HUES64 (cell line): ENCODE data around the gene FEZF1. TPM values are rescaled to one million over a fixed set of nuclear protein-coding genes. Genes with fewer than 3 reads are reported as not detected.

Experiments used
- H3K27ac ChIP-seq: 2 replicates; pipeline ENCODE4 v1.7.0; 2013; ENCODE audit warnings: low read depth, low read length, inconsistent platforms
- H3K27me3 ChIP-seq: 2 replicates; pipeline ENCODE4 v1.6.1; 2013; ENCODE audit warnings: mild to moderate bottlenecking, low read length; ENCODE audit not compliant: insufficient read depth
- H3K36me3 ChIP-seq: 2 replicates; pipeline ENCODE4 v1.6.1; 2013; ENCODE audit warnings: mild to moderate bottlenecking, low read length; ENCODE audit not compliant: insufficient read depth
- H3K4me1 ChIP-seq: 2 replicates; pipeline ENCODE4 v1.6.1; 2013; ENCODE audit warnings: mild to moderate bottlenecking, low read length, moderate library complexity; ENCODE audit not compliant: insufficient read depth
- H3K4me3 ChIP-seq: 2 replicates; pipeline ENCODE4 v1.5.1; 2013; ENCODE audit warnings: mild to moderate bottlenecking, low read length, moderate library complexity
- H3K9ac ChIP-seq: 2 replicates; pipeline ENCODE4 v1.6.1; 2013; ENCODE audit warnings: mild to moderate bottlenecking, low read depth, low read length
- H3K9me3 ChIP-seq: 2 replicates; pipeline ENCODE4 v1.6.1; 2013; ENCODE audit warnings: low read depth, low read length; ENCODE audit not compliant: insufficient read depth
- WGBS: fragments of 150-250, 120-280 bp; methylation state at CpG from one replicate; pipeline ENCODE4 v1.1.7; 2013; ENCODE audit warnings: missing lambda C conversion rate; 5-methylcytosine and 5-hydroxymethylcytosine counted together
- polyA plus RNA-seq, 2 experiments: library from polyadenylated mRNA; stranded (reverse); fragments of 50-300 nt; gene quantifications; one replicate each; pipeline ENCODE4 v1.2.3, GENCODE V29; 2013

FEZF1 gene
- polyA plus RNA-seq (2013, experiment 1 of 2) = 3.4 TPM
- polyA plus RNA-seq (2013, experiment 2 of 2) = 3.5 TPM

DNA sequence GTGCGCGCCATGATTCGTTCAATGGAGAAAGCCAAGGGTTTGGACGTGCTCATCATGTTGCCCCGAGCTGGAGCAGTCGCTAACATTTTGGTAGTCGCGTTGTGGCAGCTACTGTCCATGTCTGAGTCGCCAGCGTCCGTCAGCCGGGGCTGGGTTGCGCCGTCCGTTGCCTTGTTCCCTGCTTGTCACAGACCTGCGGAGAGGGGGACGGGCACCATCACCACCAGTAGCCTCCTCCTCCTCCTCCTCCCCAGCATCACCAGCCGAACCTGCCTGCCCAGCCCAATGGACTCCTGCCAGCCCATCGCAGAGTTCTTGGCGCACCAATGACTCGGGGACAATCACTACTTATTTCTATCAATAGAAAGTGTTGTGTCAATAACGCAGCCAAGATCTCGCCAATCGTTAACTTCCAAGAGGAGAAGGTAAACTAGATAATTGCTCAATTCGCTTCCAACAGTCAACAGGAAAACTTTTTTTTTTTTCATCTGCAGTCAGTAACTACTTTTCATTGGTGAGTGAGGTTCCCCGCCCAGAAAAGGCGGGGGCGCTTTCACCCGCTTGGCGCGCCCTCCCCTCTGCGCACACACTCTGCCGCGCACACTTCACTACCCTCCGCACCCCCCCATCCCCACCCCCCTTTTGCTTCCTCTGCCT, at the start of gene FEZF1:
Gene FEZF1, minus strand, starts transcription at position 432 of the 657 bp plus-strand sequence. Its CDS starts 313 bp downstream, at position 119.
- H3K27me3 ChIP-seq = peaks cover 100% of the 10 kb centered on the region

DNA sequence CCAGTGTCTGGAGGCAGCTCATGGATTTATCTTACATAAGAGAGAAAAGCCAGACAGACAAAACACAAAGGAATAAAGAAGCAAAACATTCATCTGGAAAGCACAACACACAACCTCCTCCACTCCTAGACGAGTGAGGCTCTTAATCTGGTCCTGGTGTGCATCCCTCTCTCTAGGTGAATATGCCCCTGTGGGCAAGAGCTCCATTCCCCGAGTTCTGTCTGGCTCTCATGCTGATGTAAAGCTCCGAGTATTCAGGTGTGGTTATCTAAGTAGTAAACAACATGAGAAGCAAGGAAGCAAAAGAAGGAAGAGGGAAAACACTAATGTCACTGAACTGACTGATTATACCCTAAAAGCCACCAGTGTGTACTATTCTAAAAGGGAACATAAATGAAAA, 47.9 kb upstream of the FEZF1 start:
- Histone ChIP-seq H3K27ac (no peak overlapping the region), H3K9me3 (no peaks in the 10 kb centered on the region), H3K27me3 (no peaks in the 10 kb centered on the region), H3K4me3 (no peak overlapping the region), H3K4me1 (peaks cover 17% of the 10 kb centered on the region), H3K36me3 (no peaks in the 10 kb centered on the region), H3K9ac (no peak overlapping the region)
- 69% methylated on average over 3 of the region's 3 CpGs for WGBS

More for the DNA sequence above, at the start of gene FEZF1:
- Histone ChIP-seq H3K4me3 (peak within 1 kb of the TSS; percentile 75), H3K9ac (peak within 1 kb of the TSS; percentile 56; the same call in 1 of the 2 replicates), H3K4me1 (peaks cover 38% of the 10 kb centered on the region), H3K9me3 (no peaks in the 10 kb centered on the region), H3K36me3 (peaks cover 4% of the 10 kb centered on the region; the same call in 1 of the 2 replicates), H3K27ac (no peak within 1 kb of the TSS)
- WGBS = under 1% methylated on average over 35 of the region's 35 CpGs

DNA sequence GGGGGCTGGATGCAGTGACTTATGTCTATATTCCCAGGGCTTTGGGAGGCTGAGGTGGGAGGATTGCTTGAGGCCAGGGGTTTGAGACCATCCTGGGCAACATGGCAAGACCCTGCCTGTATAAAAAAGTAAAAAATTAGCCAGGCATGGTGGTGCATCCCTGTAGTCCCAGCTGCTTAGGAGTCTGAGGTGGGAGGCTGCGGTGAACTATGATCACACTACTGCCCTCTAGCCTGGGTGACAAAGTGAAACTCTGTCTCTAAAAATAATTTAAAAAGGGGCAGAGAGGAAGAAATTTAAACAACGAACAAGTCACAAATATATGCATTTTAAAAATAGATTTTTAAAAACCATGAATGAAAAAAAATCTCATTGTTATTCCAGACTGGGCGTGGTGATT, 46.2 kb upstream of the FEZF1 start:
- H3K36me3 ChIP-seq = no peaks in the 10 kb centered on the region

DNA sequence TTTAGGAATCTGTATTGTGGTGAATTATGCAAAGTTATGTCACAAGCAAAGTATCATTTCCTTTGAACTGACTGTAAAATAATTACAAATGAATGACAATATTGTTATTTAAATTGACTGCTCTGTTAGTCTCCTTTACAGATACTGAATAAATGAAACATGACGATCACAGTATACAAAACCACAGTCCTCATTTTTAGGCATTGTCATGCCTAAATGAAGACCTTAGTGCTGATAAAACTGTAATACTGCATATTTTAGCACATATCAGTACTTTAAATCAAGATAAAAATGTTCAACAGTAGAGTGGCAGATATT, 39.7 kb upstream of the FEZF1 start:
- no peaks in the 10 kb centered on the region for H3K36me3 ChIP-seq
- H3K4me1 ChIP-seq = peaks cover 18% of the 10 kb centered on the region
- H3K27ac ChIP-seq = peak overlapping the region; percentile 12; the same call in 1 of the 2 replicates
- H3K27me3 ChIP-seq = no peaks in the 10 kb centered on the region
- H3K4me3 ChIP-seq = no peak overlapping the region
- 33% methylated on average over 1 of the region's 1 CpG for WGBS
- H3K9me3 ChIP-seq = no peaks in the 10 kb centered on the region
- H3K9ac ChIP-seq = no peak overlapping the region

More for the DNA sequence above, 46.2 kb upstream of the FEZF1 start:
- Histone ChIP-seq H3K9me3 (no peaks in the 10 kb centered on the region), H3K27me3 (no peaks in the 10 kb centered on the region), H3K9ac (no peak overlapping the region), H3K27ac (no peak overlapping the region), H3K4me3 (no peak overlapping the region), H3K4me1 (peaks cover 17% of the 10 kb centered on the region)
- WGBS = 92% methylated on average over 2 of the region's 3 CpGs

DNA sequence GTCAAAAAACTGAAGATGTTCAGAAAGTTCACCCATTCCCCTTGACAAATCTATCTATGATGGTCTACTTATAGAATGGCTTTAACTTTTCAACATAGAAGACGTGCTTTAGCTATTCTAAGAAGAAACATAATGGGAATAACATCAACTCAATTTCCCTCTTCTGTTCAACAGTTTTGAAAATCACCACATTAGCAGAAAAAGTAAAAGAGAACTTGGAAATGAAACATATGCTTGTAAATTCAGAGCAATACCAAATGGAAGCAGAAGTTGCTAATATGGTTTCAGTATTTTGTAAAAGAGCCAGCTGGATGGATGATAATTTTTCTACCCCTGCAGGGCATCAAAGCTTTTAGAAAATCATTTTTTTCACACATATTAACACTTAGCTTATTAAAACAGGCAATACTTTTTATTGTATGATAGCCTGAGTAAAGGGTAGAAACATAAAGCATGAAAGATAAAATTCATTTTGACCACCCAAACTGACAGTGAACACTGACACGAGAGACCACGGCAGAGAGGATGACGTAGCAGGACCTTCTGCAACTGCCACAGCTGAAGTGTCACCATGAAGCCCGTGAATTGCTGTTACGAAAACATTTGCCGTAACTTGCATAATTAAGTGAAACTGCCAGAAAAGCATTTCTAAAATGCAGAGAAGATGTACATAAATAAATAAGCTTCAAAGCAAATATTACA, 39.2 kb upstream of the FEZF1 start:
- Histone ChIP-seq H3K27me3 (no peaks in the 10 kb centered on the region), H3K4me1 (peaks cover 17% of the 10 kb centered on the region), H3K4me3 (no peak overlapping the region), H3K27ac (no peak overlapping the region), H3K9me3 (no peaks in the 10 kb centered on the region), H3K36me3 (no peaks in the 10 kb centered on the region), H3K9ac (no peak overlapping the region)
- WGBS = 78% methylated on average over 7 of the region's 7 CpGs

DNA sequence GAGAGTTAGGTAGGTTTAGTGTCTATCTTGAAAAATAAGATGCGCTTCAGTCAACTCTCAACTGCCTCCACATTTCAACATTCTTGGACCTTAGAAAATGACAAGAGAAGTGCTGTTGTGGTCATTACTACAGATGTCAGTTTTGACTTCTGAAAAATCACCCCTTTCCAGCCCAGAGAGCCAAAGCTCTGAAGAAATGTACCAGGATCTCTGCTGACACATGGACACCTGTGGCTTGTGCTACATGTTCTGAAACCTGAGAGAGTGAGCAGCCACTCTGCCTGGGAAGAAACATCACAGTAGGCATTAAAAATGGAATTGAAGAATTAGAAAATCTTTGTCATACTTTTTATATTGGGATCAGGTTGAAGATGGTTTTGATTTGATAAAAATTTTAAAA, 35.9 kb upstream of the FEZF1 start:
- Histone ChIP-seq H3K27ac (no peak overlapping the region), H3K27me3 (no peaks in the 10 kb centered on the region), H3K36me3 (no peaks in the 10 kb centered on the region), H3K4me3 (no peak overlapping the region), H3K9me3 (no peaks in the 10 kb centered on the region), H3K4me1 (peaks cover 38% of the 10 kb centered on the region), H3K9ac (no peak overlapping the region)
- WGBS = 100% methylated on average over 1 of the region's 1 CpG

DNA sequence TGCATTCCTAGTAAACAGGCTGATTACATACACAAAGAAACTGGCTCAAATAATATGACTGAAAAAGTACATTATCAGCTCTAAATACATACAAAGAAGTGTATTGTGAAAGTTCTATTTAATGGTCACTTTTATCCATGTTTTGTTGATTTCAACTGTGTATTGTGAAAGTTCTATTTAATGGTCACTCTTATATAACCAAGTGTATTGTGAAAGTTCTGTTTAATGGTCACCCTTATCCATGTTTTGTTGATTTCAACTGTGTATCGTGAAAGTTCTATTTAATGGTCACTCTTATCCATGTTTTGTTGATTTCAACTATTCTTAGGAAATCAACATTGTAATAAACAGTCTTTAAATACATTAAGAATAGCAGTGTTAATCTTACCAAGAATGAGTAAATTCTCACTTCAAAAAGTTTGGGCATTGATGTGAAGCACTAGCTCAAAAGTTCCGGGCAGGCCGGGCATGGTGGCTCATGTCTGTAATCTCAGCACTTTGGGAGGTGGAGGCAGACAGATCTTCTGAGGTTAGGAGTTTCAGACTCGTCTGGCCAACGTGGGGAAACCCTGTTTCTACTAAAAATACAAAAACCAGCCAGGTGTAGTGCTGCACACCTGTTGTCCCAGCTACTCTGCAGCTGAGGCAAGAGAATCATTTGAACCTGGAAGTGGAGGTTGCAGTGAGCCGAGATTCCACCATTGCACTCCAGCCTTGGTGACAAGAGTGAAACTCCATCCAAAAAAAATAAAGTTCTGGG, 34.8 kb upstream of the FEZF1 start:
- no peak overlapping the region for H3K9ac ChIP-seq
- H3K27ac ChIP-seq = no peak overlapping the region
- no peaks in the 10 kb centered on the region for H3K36me3 ChIP-seq
- 93% methylated on average over 5 of the region's 6 CpGs for WGBS
- H3K4me1 ChIP-seq = peaks cover 31% of the 10 kb centered on the region
- no peak overlapping the region for H3K4me3 ChIP-seq
- H3K27me3 ChIP-seq = no peaks in the 10 kb centered on the region
- no peaks in the 10 kb centered on the region for H3K9me3 ChIP-seq

DNA sequence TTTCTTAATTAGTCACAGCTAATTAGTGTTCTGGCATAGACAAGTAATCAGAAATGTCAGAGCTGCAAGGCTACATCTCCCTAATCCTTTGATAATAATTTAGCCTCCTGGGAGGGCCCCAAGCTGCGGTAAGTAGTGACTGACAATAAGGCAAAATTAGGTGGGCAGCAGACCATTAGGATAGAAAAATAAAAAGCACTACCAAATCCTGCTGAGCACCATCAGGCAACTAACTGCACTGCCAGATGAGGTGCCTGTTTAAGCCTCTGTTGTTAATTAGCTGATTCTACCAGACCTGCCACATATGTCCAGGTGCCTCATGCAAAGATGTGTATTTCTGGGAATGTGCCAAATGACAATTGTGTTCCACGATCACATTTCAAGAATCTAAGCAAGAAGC, 32.5 kb upstream of the FEZF1 start:
- H3K4me1 ChIP-seq = peaks cover 20% of the 10 kb centered on the region

DNA sequence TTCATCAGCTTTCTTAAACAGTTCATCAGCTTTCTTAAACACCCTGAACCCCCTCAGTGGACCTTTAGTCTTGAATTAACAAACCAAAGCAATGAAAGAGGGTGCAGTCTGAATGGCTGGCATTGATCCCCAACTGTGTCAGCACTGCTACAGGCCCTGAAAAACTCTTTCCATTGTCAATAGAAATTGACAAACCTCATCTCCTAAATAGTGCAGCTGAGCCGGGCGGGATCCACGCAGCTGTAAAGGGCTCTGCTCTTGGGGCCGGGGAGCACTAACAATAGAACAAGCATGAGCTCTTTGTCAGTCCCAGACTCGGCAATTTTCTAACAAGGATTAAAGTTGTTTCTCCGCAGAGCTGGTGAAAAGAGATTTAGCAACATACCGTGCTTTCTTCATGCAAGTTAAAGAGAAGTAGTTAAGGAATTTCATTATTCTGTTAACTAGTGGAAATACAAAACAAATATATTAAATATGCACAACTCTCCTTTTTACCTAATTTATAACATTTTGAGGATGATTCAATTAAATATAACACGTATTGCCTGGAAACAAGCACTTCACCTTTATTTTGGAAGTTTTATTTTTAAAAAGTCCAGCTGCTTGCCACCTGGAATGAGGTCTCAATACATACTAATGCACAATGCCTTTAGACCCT, 24.7 kb upstream of the FEZF1 start:
- H3K27ac ChIP-seq = peak overlapping the region; percentile 91
- no peaks in the 10 kb centered on the region for H3K36me3 ChIP-seq
- H3K9ac ChIP-seq = peak overlapping the region; percentile 20; the same call in 1 of the 2 replicates
- no peaks in the 10 kb centered on the region for H3K9me3 ChIP-seq
- no peaks in the 10 kb centered on the region for H3K27me3 ChIP-seq
- H3K4me3 ChIP-seq = peak overlapping the region; percentile 17
- WGBS = 5% methylated on average over 7 of the region's 8 CpGs
- peaks cover 64% of the 10 kb centered on the region for H3K4me1 ChIP-seq

More for the DNA sequence above, 32.5 kb upstream of the FEZF1 start:
- no peak overlapping the region for H3K27ac ChIP-seq
- H3K9ac ChIP-seq = no peak overlapping the region
- 61% methylated on average over 2 of the region's 2 CpGs for WGBS
- H3K27me3 ChIP-seq = no peaks in the 10 kb centered on the region
- no peaks in the 10 kb centered on the region for H3K9me3 ChIP-seq
- H3K4me3 ChIP-seq = no peak overlapping the region
- H3K36me3 ChIP-seq = no peaks in the 10 kb centered on the region

DNA sequence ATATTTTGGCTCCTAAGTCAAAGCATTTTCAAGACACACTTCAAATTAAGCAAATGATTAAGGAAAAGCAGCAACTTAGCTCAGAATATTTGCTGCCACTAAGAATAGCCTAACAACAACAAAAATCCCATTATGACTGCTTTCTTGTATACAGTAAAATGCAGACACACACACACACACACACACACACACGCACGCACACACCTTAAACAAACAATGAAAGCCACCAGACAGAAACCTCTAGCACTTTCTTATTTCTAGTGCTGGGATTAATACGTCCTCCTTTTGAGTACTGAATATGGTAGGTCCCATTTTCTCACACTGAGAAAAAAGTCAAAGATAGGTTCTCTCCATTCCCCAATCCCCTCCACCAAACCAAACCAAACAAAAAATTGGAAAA, 23.4 kb upstream of the FEZF1 start:
- H3K4me1 ChIP-seq = peaks cover 67% of the 10 kb centered on the region
- 0 out of 2 replicates have a peak overlapping the region, but pooled peaks have one; percentile 13 for H3K9ac ChIP-seq
- H3K27me3 ChIP-seq = no peaks in the 10 kb centered on the region
- WGBS = 42% methylated on average over 3 of the region's 3 CpGs
- no peak overlapping the region for H3K4me3 ChIP-seq
- no peaks in the 10 kb centered on the region for H3K9me3 ChIP-seq
- no peaks in the 10 kb centered on the region for H3K36me3 ChIP-seq
- peak overlapping the region; percentile 91 for H3K27ac ChIP-seq
